GM23338 (cell line): ENCODE data around the gene CCDC50. TPM values are rescaled to one million over a fixed set of nuclear protein-coding genes. Genes with fewer than 3 reads are reported as not detected.

ENCODE experiments used
- ATAC-seq: fragments of 200-7000 bp; cut with Tn5 transposase; 3 replicates; pipeline ENCODE4 v1.9.1; 2020
- DNase-seq: peaks from one replicate; pipeline ENCODE4 v3.0.0-alpha.2; 2015; ENCODE audit warnings: low spot score
- H2AFZ ChIP-seq: fragments of 200-600 bp; sonication (generic); 2 replicates; pipeline ENCODE4 v1.8.0; 2016; ENCODE audit warnings: antibody characterized with exemption, mild to moderate bottlenecking, moderate library complexity
- H3F3A ChIP-seq: fragments of 200-600 bp; sonication (generic); replicated peaks from 2 replicates; pipeline ENCODE4 v1.8.0; 2017; ENCODE audit warnings: antibody characterized with exemption, mixed run types, low read depth
- H3K27ac ChIP-seq: fragments of 200-600 bp; sonication (generic); 2 replicates; pipeline ENCODE4 v1.6.1; 2016; ENCODE audit warnings: low read depth
- H3K27me3 ChIP-seq: fragments of 200-600 bp; sonication (generic); 2 replicates; pipeline ENCODE4 v1.8.0; 2016; ENCODE audit warnings: mild to moderate bottlenecking, mixed run types, moderate library complexity; ENCODE audit not compliant: insufficient read depth
- H3K36me3 ChIP-seq: fragments of 200-600 bp; sonication (generic); 2 replicates; pipeline ENCODE4 v1.8.0; 2016; ENCODE audit warnings: mild to moderate bottlenecking; ENCODE audit not compliant: insufficient read depth
- H3K4me1 ChIP-seq: fragments of 200-600 bp; sonication (generic); 2 replicates; pipeline ENCODE4 v1.8.0; 2016; ENCODE audit warnings: mild to moderate bottlenecking, moderate library complexity; ENCODE audit not compliant: insufficient read depth
- H3K4me2 ChIP-seq: fragments of 200-600 bp; sonication (generic); 2 replicates; pipeline ENCODE4 v1.7.1; 2017; ENCODE audit warnings: mixed run types
- H3K4me3 ChIP-seq: fragments of 200-600 bp; sonication (generic); 2 replicates; pipeline ENCODE4 v1.6.1; 2016; ENCODE audit warnings: mixed run types
- H3K79me2 ChIP-seq: fragments of 200-600 bp; sonication (generic); replicated peaks from 2 replicates; pipeline ENCODE4 v1.8.0; 2017; ENCODE audit warnings: mild to moderate bottlenecking; ENCODE audit not compliant: insufficient read depth
- H3K9me2 ChIP-seq: fragments of 200-600 bp; sonication (generic); 2 replicates; pipeline ENCODE4 v1.8.0; 2017; ENCODE audit not compliant: insufficient read depth
- H4K20me1 ChIP-seq: fragments of 200-600 bp; sonication (generic); replicated peaks from 2 replicates; pipeline ENCODE4 v1.8.0; 2017; ENCODE audit warnings: mild to moderate bottlenecking; ENCODE audit not compliant: insufficient read depth
- H3K27ac Mint-ChIP-seq: 2 replicates; pipeline ENCODE4 v1.8.0; 2020; ENCODE audit warnings: inconsistent platforms, mild to moderate bottlenecking, moderate library complexity, mixed read lengths
- H3K27me3 Mint-ChIP-seq: 3 replicates; pipeline ENCODE4 v1.8.0; 2022; ENCODE audit warnings: low read depth, mild to moderate bottlenecking, moderate library complexity, mixed read lengths, inconsistent platforms; ENCODE audit not compliant: insufficient read depth, poor library complexity
- H3K36me3 Mint-ChIP-seq: 3 replicates; pipeline ENCODE4 v1.8.0; 2021; ENCODE audit warnings: low read depth, mild to moderate bottlenecking, inconsistent platforms, moderate library complexity, mixed read lengths
- H3K4me1 Mint-ChIP-seq: 3 replicates; pipeline ENCODE4 v1.8.0; 2020; ENCODE audit warnings: mild to moderate bottlenecking, inconsistent platforms, mixed read lengths
- H3K4me3 Mint-ChIP-seq: 3 replicates; pipeline ENCODE4 v1.8.0; 2021; ENCODE audit warnings: moderate library complexity, mild to moderate bottlenecking, inconsistent platforms, mixed read lengths
- H3K9me3 Mint-ChIP-seq: 3 replicates; pipeline ENCODE4 v1.8.0; 2020; ENCODE audit warnings: moderate library complexity, mild to moderate bottlenecking, inconsistent platforms, mixed read lengths
- CREB1 ChIP-seq: fragments of 250-450 bp; sonication (Bioruptor Pico); IDR thresholded peaks from 2 replicates; pipeline ENCODE4 v1.5.0; 2020; ENCODE audit warnings: low read depth, mild to moderate bottlenecking, moderate library complexity
- CTCF ChIP-seq, 2 experiments: fragments of 200-600 bp in 1 of 2; sonication (generic) in 1 of 2; conservative IDR thresholded peaks; 2 replicates each; pipeline versions ENCODE4 v1.5.1 to v1.6.1; 2016 to 2017; ENCODE audit warnings: antibody characterized with exemption in 2 of 2, low read depth in 2 of 2, mild to moderate bottlenecking in 2 of 2, moderate library complexity in 1 of 2
- ETS1 ChIP-seq: IDR thresholded peaks from 2 replicates; pipeline ENCODE4 v1.6.1; 2016; ENCODE audit warnings: antibody characterized with exemption
- EZH2phosphoT487 ChIP-seq: fragments of 200-600 bp; sonication (generic); IDR thresholded peaks from one replicate; pipeline ENCODE4 v1.8.1; 2018; ENCODE audit warnings: antibody characterized with exemption; ENCODE audit not compliant: unreplicated experiment
- JUNB ChIP-seq: IDR thresholded peaks from one replicate; pipeline ENCODE4 v1.6.1; 2016; ENCODE audit warnings: antibody characterized with exemption; ENCODE audit not compliant: unreplicated experiment
- NANOG ChIP-seq: IDR thresholded peaks from 2 replicates; pipeline ENCODE4 v1.6.1; 2016; ENCODE audit warnings: antibody characterized with exemption, borderline replicate concordance
- POLR2AphosphoS5 ChIP-seq: IDR thresholded peaks from 2 replicates; pipeline ENCODE4 v1.6.1; 2016; ENCODE audit warnings: antibody characterized with exemption, low read depth
- STAT1 ChIP-seq: IDR thresholded peaks from one replicate; pipeline ENCODE4 v1.6.1; 2016; ENCODE audit warnings: antibody characterized with exemption; ENCODE audit not compliant: unreplicated experiment
- ZNF331 ChIP-seq: fragments of 250-450 bp; sonication (Bioruptor Pico); IDR thresholded peaks from 2 replicates; pipeline ENCODE4 v1.5.0; 2020; ENCODE audit warnings: low read depth, mild to moderate bottlenecking, moderate library complexity
- polyA plus RNA-seq: library from polyadenylated mRNA; unstranded; fragments of >200 nt; fragmentation: Nextera tagmentation; extraction: Ambion mirVana; gene quantifications from 2 replicates; pipeline ENCODE4 v1.2.1, GENCODE V29; 2016
- total RNA-seq: library from RNA; depleted of rRNA; stranded (reverse); fragments of >200 nt; shearing (Covaris generic); gene quantifications from 2 replicates; pipeline ENCODE4 v1.2.3, GENCODE V29; 2014
- TF ChIP-seq, protein P1 (sequence below): IDR thresholded peaks from one replicate; pipeline ENCODE4 v1.6.1; 2018; ENCODE audit warnings: antibody characterized with exemption; ENCODE audit not compliant: unreplicated experiment

Gene CCDC50
- total and polyA plus RNA-seq, 2 experiments from 2014 or later: 22.4 to 25.4 TPM

DNA sequence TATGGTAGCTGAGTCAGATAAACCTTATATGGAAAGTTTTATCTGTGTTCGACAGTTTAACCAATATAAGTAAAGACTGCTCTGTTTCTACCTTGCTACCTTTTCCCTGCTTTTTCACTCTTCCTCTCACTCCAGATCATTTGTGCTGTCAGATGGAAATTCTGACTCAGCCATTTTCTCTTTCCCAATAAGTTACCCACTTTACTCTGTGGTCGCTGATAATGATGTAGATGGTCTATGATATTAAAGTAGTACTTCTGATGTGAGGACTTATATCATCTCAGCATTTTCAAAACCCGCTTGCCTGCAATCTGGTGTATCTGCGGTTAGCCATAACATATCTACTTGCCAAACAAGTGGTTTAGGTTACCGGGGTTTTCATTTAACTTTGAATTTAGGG lies 16.1 kb downstream of the CCDC50 start:
- Histone ChIP-seq H3F3A (no peaks in the 10 kb centered on the region), H2AFZ (no peak overlapping the region), H3K4me1 (peaks cover 11% of the 10 kb centered on the region), H3K27ac (no peak overlapping the region), H3K36me3 (no peaks in the 10 kb centered on the region), H3K79me2 (peaks cover 37% of the 10 kb centered on the region), H4K20me1 (no peaks in the 10 kb centered on the region), H3K4me3 (no peak overlapping the region), H3K9me2 (0 out of 2 replicates have a peak, but pooled peaks cover 3% of the 10 kb centered on the region), H3K4me2 (no peak overlapping the region), H3K27me3 (no peaks in the 10 kb centered on the region)
- Mint-ChIP-seq H3K9me3 (no peaks in the 10 kb centered on the region), H3K4me1 (peaks cover 43% of the 10 kb centered on the region), H3K36me3 (no peaks in the 10 kb centered on the region), H3K27me3 (no peaks in the 10 kb centered on the region), H3K27ac (peak overlapping the region; percentile 25; the same call in 1 of the 2 replicates), H3K4me3 (no peak overlapping the region)
- DNase-seq (no peak), ATAC-seq (no peak)
- TF ChIP-seq POLR2AphosphoS5 (no peak), EZH2phosphoT487 (no peak), CREB1 (CRISPR knock-in tag) (no peak), ETS1 (no peak), NANOG (no peak), STAT1 (no peak), CTCF (conservative IDR thresholded peaks at IDR 0.05; ENCODE audit: low read depth in 2 of 2) (no peak), ZNF331 (CRISPR knock-in tag) (no peak)

DNA sequence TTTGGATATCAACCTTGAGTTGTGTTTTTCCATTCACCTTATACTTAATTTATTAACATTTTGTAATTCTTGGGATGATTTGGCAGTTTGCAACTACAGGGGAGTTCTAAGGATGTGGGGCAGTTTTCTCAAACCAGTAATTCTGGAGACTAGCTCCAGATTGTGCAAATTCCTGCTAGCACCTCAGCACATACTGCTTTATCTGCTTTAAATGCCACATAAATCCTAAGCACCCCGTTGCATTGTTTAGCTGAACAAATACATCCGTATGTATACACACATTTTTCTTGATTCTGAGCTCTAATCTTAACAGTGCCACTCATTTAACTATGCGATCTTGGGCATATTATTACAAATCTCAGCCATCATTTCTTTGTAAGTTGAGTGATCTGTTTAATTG lies 18.0 kb downstream of the CCDC50 start:
- peaks cover 25% of the 10 kb centered on the region for H3K79me2 ChIP-seq
- no peak for TF ChIP-seq JUNB
- no peak for TF ChIP-seq NANOG
- TF ChIP-seq, protein P1, sequence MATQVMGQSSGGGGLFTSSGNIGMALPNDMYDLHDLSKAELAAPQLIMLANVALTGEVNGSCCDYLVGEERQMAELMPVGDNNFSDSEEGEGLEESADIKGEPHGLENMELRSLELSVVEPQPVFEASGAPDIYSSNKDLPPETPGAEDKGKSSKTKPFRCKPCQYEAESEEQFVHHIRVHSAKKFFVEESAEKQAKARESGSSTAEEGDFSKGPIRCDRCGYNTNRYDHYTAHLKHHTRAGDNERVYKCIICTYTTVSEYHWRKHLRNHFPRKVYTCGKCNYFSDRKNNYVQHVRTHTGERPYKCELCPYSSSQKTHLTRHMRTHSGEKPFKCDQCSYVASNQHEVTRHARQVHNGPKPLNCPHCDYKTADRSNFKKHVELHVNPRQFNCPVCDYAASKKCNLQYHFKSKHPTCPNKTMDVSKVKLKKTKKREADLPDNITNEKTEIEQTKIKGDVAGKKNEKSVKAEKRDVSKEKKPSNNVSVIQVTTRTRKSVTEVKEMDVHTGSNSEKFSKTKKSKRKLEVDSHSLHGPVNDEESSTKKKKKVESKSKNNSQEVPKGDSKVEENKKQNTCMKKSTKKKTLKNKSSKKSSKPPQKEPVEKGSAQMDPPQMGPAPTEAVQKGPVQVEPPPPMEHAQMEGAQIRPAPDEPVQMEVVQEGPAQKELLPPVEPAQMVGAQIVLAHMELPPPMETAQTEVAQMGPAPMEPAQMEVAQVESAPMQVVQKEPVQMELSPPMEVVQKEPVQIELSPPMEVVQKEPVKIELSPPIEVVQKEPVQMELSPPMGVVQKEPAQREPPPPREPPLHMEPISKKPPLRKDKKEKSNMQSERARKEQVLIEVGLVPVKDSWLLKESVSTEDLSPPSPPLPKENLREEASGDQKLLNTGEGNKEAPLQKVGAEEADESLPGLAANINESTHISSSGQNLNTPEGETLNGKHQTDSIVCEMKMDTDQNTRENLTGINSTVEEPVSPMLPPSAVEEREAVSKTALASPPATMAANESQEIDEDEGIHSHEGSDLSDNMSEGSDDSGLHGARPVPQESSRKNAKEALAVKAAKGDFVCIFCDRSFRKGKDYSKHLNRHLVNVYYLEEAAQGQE: no peak

More for the DNA sequence above, 18.0 kb downstream of the CCDC50 start:
- Histone ChIP-seq H3K27me3 (no peaks in the 10 kb centered on the region), H3K27ac (no peak overlapping the region), H3K9me2 (0 out of 2 replicates have a peak, but pooled peaks cover 3% of the 10 kb centered on the region), H2AFZ (no peak overlapping the region), H3F3A (no peaks in the 10 kb centered on the region), H4K20me1 (no peaks in the 10 kb centered on the region), H3K36me3 (no peaks in the 10 kb centered on the region), H3K4me2 (no peak overlapping the region), H3K4me1 (peaks cover 22% of the 10 kb centered on the region), H3K4me3 (no peak overlapping the region)
- DNase-seq (no peak), ATAC-seq (no peak)
- Mint-ChIP-seq H3K27ac (no peak overlapping the region), H3K4me3 (no peak overlapping the region), H3K36me3 (no peaks in the 10 kb centered on the region), H3K9me3 (no peaks in the 10 kb centered on the region), H3K4me1 (peaks cover 47% of the 10 kb centered on the region), H3K27me3 (no peaks in the 10 kb centered on the region)
